ENCODE data around the gene PLEKHB2.

DNA sequence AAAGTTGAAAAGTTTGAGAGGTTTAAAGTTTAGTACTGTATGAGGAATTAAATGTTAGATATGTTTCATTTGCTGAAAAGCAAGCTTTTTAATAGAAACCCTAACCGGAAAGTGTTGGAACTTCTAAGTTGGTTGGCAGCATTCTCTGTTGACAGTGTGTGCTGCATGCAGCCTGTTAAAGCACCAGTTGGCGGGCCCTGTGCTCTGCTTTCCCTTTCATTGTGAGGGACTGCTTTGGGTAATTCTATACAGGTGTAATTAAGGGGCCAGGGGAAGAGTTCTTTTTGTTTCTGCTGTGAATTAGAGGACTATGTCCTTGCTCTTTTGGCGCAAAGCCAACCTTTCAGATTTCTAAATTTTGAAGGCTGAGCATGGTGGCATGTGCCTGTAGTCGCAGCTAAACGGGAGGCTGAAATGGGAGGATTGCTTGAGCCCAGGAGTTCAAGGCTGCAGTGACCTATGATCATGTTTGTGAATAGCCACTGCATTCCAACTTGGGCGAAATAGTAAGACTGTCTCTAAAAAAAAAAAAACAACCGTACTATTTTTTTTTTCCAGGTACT is 20.1 kb downstream of the PLEKHB2 start:
- TF ChIP-seq EP300 (IDR thresholded peaks at IDR 0.05) (no peak), POLR2A (IDR thresholded peaks at IDR 0.05; ENCODE audit: low read length) (no peak), CHD2 (IDR thresholded peaks at IDR 0.05; ENCODE audit: low read length, partially characterized antibody) (no peak), HOXB5 (CRISPR knock-in tag; IDR thresholded peaks at IDR 0.05) (no peak), RAD21 (conservative IDR thresholded peaks at IDR 0.05 in 1 of 2, IDR thresholded peaks at IDR 0.05 in 1 of 2) (no peak)
- TF ChIP-seq, protein P1, sequence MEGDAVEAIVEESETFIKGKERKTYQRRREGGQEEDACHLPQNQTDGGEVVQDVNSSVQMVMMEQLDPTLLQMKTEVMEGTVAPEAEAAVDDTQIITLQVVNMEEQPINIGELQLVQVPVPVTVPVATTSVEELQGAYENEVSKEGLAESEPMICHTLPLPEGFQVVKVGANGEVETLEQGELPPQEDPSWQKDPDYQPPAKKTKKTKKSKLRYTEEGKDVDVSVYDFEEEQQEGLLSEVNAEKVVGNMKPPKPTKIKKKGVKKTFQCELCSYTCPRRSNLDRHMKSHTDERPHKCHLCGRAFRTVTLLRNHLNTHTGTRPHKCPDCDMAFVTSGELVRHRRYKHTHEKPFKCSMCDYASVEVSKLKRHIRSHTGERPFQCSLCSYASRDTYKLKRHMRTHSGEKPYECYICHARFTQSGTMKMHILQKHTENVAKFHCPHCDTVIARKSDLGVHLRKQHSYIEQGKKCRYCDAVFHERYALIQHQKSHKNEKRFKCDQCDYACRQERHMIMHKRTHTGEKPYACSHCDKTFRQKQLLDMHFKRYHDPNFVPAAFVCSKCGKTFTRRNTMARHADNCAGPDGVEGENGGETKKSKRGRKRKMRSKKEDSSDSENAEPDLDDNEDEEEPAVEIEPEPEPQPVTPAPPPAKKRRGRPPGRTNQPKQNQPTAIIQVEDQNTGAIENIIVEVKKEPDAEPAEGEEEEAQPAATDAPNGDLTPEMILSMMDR (IDR thresholded peaks at IDR 0.05): no peak
- TF ChIP-seq, protein P2, sequence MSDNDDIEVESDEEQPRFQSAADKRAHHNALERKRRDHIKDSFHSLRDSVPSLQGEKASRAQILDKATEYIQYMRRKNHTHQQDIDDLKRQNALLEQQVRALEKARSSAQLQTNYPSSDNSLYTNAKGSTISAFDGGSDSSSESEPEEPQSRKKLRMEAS (IDR thresholded peaks at IDR 0.05): no peak

Measured in A549 (cell line).